Activated CD8-positive, alpha-beta memory T cell treated with anti-CD3 and anti-CD28 coated beads, Interleukin-2, amount 50 U/mL, for 4 hours (primary cell): ENCODE measurements around the gene IGF1R.
"Not testable (repeated sequence)": the region's sequence is repeated elsewhere in the genome, so short reads cannot be mapped to it uniquely, and the experiment has no call there.

Experiments used
- DNase-seq: peaks from one replicate; pipeline ENCODE4 v3.0.0-alpha.2; 2020

IGF1R gene

GRCh38 chr15:98647774-98648653, at the start of gene IGF1R:
TSS of gene IGF1R (plus strand) at chr15:98648539. CDS start at chr15:98649582, 1,043 bp downstream.
- DNase-seq: peak; percentile 86

- DNase-seq: peak; percentile 20
Observed at GRCh38 chr15:98599909-98600691, 48.2 kb upstream of the IGF1R start.

GRCh38 chr15:98604983-98605382, 43.4 kb upstream of the IGF1R start:
- DNase-seq: no peak

- no peak for DNase-seq
Observed at GRCh38 chr15:98609144-98609852, 39.0 kb upstream of the IGF1R start.

GRCh38 chr15:98610991-98611390, 37.3 kb upstream of the IGF1R start:
- DNase-seq: no peak

- DNase-seq: no peak
Observed at GRCh38 chr15:98611808-98612207, 36.5 kb upstream of the IGF1R start.

GRCh38 chr15:98612490-98613110, 35.7 kb upstream of the IGF1R start:
- DNase-seq: no peak

- no peak for DNase-seq
Observed at GRCh38 chr15:98614681-98615080, 33.7 kb upstream of the IGF1R start.

GRCh38 chr15:98616397-98616796, 31.9 kb upstream of the IGF1R start:
- DNase-seq: no peak

GRCh38 chr15:98617328-98617980, 30.9 kb upstream of the IGF1R start:
- no peak for DNase-seq

GRCh38 chr15:98618576-98618975, 29.8 kb upstream of the IGF1R start:
- not testable (repeated sequence) for DNase-seq

GRCh38 chr15:98620020-98620419, 28.3 kb upstream of the IGF1R start:
- DNase-seq: no peak

GRCh38 chr15:98621021-98621420, 27.3 kb upstream of the IGF1R start:
- DNase-seq: no peak

GRCh38 chr15:98625614-98626013, 22.7 kb upstream of the IGF1R start:
- DNase-seq: no peak

GRCh38 chr15:98626153-98626552, 22.2 kb upstream of the IGF1R start:
- DNase-seq: no peak

GRCh38 chr15:98628216-98628615, 20.1 kb upstream of the IGF1R start:
- DNase-seq: no peak

GRCh38 chr15:98635848-98636247, 12.5 kb upstream of the IGF1R start:
- no peak for DNase-seq

- no peak for DNase-seq
Observed at GRCh38 chr15:98643115-98643514, 5.2 kb upstream of the IGF1R start.

GRCh38 chr15:98646546-98647025, 1.8 kb upstream of the IGF1R start:
- no peak for DNase-seq

- DNase-seq: peak; percentile 71
Observed at GRCh38 chr15:98647026-98647773, 1.1 kb upstream of the IGF1R start.
